Raji (cell line): Measurements from ENCODE around the gene TMEM187.

Source experiments
- POLR2A ChIP-seq: IDR thresholded peaks from 2 replicates; pipeline ENCODE4 v1.6.1; 2011; ENCODE audit warnings: low read depth, low read length, control low read depth; ENCODE audit not compliant: insufficient read depth

The TMEM187 gene

DNA sequence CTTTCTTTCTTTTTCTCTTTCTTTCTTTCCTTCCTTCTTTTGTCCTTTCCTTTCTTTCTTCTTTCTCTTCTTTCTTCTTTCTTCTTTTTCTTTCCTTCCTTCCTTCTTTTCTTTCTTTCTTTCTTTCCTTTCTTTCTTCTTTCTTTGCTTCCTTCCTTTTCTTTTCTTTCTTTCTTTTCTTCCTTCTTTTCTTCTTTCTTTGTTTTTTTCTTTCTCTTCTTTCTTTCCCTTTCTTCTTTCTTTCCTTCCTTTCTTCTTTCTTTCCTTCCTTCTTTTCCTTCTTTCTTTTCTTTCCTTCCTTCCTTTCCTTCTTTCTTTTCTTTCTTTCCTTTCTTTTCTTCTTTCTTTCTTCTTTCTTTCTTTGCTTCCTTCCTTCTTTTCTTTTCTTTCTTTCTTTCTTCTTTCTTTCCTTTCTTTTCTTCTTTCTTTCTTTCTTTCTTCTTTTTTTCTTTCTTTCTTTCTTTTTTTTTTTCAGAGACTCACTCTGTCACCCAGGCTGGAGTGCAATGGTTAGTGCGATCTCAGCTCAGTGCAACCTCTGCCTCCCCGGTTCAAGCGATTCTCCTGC, 18.5 kb downstream of the TMEM187 start:
- no peak for TF ChIP-seq POLR2A

DNA sequence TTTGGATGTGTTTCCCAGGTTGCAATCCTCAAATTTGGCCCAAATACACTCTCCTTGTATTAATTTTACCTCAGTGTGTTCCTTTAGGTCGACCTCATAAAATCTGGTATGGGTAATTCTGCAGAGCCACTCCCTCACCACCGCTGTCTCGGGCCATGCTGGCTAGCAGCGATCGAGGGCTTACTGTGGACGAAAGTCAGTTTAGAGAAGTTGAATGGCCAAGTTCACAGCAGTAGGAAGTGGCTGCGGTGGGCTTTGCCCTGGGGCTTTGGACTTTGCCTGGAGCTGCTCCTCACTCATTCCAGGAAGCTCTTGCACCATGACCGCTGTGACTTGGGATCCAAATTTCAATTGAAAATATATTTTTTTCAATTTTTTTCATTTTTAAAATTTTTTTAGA, 19.6 kb downstream of the TMEM187 start:
- TF ChIP-seq POLR2A, result no peak

DNA sequence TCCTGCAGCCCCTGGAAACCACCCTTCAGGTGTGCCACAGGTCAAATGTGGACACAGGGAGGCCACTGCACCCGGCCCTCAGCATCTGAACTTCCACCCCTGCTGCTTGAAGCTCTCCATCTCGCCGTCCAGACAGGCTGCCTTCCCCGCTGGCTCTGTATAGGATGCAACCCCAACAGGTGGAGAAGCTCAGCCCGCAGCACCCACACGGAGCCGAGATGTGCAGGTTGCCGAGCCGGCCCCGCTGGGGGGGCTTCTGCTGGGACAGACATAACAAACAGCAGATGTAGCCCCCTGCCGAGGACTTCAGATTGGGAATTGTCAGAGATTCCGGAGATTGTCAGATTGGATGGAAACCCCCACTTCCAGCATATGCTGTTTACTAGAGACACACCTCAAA, 20.5 kb downstream of the TMEM187 start:
- TF ChIP-seq POLR2A, result no peak

DNA sequence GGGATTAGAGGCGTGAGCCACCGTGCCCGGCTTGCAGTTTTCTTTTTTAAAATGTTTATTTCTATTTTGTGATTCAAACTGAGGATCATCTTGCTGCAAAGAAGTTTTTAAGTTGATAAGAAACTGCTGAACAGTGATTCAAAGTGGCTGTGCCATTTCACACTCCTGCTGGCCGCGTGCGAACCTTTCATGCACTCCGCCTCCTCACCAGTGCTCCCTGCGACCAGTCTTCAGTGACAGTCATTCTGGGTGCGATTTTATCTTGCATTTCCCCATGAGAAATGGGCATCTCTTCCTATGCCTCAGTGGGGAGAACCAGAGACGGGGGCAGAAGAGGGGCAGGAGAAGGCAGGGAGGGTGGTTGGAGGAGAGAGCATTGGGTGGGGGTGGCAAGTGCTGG, 21.4 kb downstream of the TMEM187 start:
- TF ChIP-seq POLR2A, result no peak

DNA sequence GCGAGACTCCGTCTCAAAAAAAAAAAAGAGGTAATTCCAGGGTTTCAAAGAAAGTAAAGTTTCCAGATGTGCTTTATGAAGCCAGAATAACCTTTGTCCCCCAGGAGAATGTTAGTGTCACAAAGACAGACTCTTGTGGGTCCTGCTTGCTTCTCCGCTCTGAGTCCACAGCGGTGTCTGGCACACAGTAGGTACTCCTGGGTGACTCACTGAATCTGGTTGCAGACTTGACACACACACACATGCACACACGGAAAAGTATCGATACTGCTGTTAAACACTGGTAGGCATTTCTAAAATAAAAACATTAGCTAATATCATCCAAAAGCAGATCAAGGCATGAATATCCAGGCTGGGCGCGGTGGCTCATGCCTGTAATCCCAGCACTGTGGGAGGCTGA, 22.9 kb downstream of the TMEM187 start:
- no peak for TF ChIP-seq POLR2A

DNA sequence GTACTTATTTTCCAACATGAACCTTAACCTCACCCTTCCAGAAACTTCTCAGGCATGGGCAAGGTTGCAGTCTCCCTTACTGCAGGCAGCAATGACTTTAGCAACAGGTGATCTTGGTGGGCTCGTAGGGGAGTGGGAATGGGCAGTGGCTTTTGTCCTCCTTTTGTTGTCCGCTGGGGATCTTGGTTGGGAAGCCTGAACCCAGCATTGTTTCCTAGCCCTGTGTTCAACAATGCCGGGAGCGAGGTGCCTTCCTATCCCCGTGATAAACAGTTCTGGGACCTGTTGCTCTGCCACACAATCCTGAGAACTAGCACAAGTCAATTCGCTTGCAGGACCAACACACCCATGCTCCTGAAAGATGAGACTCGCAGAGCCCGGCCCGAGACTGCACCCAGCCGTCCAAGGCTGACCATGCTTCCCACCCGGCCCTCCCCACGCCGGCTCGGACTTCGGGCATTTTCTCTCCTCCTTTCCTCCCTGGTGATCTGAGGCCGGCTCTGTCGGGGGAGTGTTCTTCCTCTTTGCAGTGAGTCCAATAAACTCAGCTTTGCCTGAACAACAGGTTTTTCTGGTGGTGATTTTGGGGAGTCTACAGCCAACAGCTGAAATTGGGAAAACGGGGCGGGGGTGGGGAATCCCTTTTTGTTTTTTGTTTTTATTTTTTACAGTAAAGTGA, 26.9 kb downstream of the TMEM187 start:
- no peak for TF ChIP-seq POLR2A

DNA sequence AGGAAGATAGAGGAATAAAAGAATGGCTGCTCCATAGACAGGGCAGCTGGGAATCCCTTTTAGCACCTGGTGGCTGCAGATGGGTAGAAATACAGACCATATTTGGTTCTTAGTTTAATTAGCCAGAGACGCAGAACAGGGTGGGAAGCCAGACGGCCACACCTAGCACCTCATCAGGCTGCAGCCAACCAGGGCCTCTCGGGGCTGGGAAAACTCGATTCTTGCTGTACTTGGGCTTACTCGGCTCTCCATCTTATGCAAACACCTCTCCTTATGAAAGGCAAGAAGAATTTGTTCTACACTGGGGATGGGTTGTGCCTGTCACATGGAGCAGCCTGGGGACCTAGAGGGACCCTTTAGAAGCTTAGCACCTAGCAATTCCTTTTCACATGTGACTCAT, 27.5 kb downstream of the TMEM187 start:
- TF ChIP-seq POLR2A, result no peak

DNA sequence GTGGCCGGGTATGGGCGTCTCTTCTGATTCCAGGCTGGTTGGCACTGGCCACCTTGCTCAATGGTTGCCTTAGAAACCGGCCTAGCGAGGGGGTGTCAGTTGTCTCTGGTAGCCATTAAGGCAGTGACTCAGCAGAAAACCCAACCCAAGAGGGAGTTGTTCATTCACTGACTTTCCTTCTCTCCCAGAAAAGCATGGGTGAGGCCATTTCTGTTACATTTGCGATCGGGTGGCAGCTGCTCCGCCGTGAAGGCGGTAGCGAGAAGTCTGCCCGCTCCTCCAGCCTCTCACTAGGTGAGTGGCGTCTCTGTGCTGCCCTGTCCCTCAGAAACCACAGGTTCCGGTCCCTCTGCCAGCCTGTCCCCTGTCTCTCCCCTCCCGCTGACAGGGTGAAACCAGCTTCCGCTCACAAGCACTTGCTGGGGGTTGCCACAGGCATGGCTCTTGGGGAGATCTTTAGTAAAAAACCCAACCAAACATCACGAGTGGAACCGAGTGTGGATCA, 29.7 kb downstream of the TMEM187 start:
- no peak for TF ChIP-seq POLR2A

DNA sequence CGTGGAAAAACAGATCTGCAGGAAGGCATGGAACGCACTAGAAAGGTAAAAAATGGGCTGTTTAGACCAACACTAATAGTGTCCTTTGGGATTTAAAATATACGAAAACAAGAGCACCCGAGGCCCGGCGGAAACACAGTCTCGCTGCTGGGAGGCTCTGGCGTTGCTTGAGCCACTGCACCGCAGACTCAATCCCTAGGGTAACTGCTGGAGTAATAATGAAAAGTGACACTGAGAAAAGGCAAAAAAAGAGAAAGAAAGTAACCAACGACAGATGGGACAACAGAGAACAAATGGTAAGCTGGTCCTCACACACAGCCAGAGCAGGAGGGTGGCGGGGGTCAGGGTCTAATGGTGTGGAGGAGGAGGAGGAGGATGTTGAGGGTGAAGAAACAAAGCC, 31.8 kb downstream of the TMEM187 start:
- TF ChIP-seq POLR2A, result no peak

DNA sequence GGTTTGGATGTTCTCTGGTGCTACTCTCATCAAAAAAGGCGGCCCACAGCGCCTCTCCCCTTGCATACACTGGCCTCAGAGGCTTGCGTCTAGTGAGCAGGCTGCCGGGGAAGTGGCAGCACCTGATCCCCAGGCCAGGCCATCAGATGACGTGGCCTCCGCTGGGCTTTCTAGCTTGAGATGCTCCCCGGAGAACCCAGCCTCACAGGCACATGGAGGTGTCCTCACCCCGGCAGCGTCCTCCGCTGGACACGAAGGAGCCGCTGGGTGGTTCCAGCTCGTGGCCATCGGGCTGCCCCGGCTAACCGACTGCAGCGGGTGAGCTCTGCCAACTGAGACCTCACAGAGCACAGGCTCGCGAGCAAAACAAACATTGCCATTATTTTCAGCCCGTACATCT, 34.4 kb downstream of the TMEM187 start:
- no peak for TF ChIP-seq POLR2A

DNA sequence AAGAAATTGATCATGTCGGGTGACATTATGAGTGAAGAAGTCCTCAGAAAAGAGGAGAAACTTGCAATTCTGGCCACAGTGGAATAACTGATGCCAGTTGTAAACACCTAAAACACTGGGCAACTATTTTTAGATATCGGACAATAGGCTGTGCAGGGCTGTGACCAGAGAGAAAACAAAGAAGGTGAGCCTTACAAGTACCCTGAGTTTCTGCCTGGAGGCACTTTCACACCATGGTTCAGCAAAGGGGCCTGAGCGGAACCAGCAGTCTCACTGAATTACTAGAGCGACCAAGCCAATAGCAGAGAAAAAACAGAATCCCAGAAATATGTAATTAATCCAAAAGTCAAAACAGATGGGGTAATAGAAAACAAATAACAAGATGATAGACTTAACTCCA, 36.0 kb downstream of the TMEM187 start:
- TF ChIP-seq POLR2A, result no peak

DNA sequence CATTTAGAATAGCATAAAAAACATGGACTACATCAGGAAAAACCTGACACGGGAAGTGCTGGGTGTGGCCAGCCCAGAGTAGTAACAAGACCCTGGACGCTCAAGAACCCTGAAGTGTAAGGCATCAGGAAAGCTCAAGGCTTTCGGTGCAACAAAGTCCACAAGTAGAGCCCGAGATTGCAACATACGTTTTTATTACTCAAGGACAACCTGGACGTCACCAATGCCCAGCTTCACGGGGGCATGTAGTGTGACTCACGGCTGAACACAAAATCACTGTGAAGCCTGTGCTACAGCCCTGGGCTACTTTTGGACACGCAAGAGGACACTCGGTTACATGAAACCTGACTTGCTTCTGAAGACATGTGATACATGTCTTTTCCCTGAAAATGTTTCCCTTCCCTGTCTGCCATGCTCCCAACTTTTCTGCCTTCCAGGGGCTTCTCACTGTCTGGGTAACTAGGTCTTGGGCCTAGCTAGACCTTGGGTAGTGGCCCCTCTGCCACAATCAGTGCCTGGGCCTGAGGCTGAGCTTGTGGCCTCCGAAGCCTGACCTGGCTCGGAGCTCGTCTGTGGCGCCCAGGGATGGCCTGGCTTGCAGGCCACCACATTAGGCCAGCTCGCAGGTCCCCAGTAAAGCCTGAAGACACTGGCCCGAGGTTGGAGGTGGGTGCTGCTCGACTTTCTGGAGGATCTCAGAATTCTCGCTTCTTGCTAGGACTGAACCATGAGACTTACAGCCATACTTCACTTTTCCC, 38.0 kb downstream of the TMEM187 start:
- no peak for TF ChIP-seq POLR2A

DNA sequence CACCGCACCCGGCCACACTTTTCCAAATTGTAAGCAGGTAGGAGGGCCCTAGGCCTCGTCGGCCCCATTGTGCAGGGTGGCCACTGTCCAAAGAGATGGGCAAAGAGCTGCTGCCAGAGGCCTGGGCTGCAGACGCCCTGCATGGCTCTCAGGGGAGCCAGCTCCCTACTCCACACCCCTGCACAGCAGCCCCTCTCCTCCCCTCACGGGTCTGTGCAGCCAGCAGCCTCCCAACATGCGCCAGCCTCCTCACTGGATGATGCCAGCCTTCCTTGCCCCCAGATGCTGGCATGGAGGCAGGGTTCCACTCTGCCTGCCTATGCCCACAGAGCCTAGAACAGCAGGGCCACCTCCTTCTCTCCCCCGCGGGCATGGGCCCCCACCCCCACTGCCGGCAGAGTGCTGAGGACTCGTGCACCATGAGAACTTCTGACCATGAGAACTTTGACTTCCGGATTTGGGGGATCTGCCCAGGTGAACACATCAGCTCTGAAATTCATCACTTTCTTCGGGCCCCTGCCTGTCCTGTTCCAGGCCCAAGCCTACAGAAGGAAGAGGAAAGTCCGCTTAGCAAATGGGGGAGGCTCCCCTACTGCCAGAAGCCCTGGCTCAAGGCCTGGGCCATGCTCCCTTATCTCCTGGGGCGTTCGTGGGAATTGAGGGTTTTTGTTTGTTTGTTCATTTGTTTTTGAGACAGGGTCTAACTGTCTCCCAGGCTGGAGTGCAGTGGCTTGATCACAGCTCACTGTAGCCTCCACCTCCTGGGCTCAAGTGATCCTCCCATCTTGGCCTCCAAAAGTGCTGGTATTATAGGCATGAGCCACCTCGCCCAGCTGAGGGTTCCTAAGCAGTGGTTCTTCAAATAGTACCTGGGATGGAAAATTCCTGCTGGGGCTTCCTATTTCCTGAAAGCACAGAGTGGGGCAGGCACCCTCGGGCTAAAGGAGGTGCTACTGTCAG, 39.1 kb downstream of the TMEM187 start:
- no peak for TF ChIP-seq POLR2A

DNA sequence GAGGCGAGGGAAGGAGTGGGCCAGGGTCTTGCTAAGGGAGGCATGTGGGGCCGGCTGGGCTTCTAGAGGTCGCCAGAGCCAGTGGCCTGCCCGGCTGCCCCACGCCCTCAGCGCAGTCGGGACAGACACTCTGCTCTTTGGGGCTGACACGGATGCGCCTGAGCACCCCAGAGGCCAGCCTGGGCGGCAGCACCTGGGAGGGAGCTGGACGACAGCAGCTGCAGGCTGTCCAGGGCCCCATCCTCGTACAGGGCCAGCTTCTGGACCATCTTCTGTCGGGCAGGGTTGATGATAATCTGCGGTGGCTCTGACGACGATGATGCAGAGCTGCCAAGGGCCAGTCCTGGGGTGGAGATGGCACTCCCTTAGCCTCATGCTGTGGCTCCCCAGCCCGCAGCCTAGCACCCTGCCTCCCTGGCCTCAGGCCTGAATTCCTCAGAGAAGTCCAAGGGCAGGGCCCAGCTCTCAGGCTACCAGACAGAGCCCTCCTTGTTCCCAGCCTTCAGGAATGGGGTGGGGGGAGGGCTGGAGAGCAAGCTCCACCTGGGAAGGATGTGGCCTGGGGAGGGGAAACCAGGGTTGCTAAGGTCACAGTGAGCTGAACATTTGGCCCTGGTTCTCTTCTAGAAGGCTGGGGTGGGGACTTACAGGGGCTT, 39.9 kb downstream of the TMEM187 start:
- TF ChIP-seq POLR2A, result no peak

DNA sequence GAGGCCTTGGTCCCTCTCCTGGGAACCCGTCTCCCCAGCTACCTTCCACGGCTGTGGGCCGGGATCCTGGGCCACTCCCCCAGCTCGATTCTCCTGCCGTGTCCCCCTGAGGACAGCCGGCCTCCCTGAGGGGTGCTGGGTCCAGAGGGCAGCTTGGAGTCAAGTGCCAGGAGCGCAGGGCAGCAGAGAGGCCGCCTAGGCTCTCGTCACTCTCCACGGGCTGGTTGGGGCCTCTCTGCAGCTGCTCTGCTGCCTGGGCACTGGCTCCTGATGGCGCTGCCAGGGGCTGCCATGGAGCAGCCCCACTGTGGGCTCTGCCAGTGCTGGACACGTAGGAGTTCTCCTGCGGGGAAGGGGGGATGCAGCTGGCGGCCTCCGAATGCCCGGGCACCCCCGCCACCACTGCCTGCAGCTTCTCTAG, 40.5 kb downstream of the TMEM187 start:
- no peak for TF ChIP-seq POLR2A
